Frontal cortex (tissue), 4 donors: ENCODE measurements around the gene CFAP68. TPM values are rescaled to one million over a fixed set of nuclear protein-coding genes. Genes with fewer than 3 reads are reported as not detected.
"Not testable (repeated sequence)": the region's sequence is repeated elsewhere in the genome, so short reads cannot be mapped to it uniquely, and the experiment has no call there.

Source experiments
- DNase-seq, 2 donors: peaks; one replicate each; pipeline ENCODE4 v3.0.0; 2012; ENCODE audit warnings: low spot score in 2 of 2
- FAIRE-seq: peaks from 2 replicates; lab custom pipeline; 2012; peaks lifted over from hg19 to GRCh38; lab: Jason Lieb, UNC
- total RNA-seq: library from RNA; depleted of rRNA; stranded (reverse); fragments of >200 nt; gene quantifications from one replicate; pipeline ENCODE4 v1.2.3, GENCODE V29; 2014
- donor health status: control.
- donor health status: control.
- donor health status: control.

The CFAP68 gene
- total RNA-seq, 1 donor from 2014 or later: 15.1 TPM

DNA sequence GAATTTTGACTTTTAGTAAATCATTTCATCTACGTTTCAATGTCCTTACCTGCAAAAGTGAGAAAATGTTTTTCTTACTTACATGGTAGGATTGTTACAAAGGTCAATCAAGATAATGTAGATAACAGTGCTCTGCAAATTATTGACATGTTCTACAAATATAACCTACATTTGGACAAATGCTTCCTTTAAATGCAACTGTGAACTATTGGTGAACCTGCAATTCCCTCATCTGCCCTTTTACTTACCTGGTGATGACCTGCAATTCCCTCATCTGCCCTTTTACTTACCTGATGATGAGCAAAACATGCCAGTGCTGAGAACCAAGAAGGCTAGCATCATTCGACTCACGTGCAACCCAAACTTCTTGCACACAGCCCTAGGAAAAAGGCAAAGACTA, 19.1 kb upstream of the CFAP68 start:
- DNase-seq (no peak), FAIRE-seq (no peak)

DNA sequence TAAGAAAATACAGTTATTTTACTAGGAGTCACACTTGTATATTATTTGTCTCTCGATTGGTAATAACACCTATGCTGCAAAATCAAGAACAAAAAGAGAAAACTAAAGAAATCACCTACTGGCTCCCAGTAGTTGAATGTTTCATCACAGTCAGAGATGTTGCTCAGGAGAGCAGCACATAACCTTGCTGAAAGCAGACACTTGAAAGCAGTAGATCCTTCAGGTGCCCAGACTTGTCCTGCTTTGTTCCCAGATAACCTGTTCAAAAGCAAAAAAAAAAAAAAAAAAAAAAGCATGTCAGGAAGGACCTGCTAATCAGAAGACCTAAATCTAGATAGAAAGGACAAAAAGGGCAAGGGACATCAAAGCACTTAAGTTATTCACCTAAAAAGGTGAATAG, 9.2 kb upstream of the CFAP68 start:
- DNase-seq (no peak), FAIRE-seq (no peak)

DNA sequence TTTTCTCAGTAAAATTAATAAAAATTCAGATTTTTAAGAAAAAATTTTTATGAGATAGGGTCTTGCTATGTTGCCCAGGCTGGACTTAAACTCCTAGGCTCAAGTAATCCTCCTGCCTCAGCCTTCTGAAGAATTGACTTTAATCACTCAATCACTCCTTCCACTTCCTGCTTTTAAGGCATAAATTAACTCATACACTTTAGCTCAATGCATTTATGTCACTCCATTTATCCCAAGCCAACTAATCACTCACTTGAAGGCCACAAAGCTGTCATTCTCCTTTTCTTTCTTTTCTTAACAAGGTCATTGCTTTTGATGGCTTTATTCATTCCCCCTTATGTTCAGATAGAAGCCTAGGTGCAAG, 8.8 kb upstream of the CFAP68 start:
- DNase-seq (no peak), FAIRE-seq (no peak)

DNA sequence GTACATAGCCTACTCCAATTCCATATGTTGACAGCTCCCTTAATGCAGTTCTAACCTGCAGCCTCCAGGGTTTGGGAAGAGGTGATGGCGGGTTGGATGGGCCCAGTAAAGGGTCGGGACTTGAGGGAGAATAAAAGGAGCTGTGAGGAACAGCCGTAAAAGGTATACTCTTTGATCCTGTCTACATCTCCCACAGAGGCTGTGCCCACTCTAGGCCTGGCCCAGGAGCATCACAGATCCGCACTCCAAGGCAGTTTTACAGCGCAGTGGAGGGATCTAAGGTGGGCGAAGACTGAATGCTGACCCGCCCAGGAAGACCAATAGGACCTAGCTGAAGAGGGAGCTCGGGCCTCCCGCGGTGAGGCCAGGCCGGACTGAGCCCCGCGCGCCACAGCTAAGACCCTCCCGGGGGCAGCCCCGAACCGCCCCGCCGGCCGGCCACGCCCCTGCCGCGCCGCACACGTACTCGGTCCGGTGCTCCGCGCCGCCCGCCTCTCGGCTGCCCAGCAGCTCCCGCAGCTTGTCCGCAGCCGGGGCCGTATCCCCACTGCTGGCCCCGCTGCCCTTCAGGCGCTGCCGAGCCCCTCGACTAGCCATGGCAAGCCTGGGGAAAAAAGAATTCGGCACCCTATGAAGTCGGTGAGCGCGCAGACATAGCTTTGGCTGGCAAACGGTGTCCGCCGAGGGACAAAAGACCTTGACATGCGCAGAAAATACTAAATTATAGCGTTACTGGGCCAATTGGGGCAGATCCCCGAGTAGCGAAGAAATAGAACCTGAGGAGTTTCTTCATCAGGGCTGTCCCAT, 8.3 kb upstream of the CFAP68 start, which contains the start of gene ALG9:
TSS of gene ALG9 (minus strand) at position 696 of the 807 bp plus-strand sequence. CDS start at position 597, 99 bp downstream.
- FAIRE-seq (no peak), DNase-seq (peak; percentile 80 to 84)

DNA sequence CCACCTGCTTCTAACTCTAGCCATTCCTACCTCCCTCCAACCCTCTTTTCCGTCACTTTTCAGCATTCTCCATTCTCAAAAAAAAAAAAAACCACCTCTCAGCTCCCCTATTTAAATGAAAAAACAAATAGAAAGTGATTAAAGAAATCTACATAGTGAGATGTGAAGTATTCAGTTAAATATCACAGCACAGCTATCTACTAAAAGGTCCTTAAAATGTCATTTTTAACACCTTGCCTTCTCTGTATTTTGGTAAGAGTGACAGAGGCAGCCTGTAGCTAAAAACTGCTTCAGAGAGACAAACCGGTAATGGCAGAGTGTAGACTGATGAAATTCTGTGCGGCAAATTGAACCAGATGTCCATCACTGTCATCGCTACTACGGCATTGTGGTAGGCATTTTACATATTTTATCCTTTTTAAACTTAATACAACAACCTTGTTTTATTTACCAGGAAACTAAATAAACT, 7.6 kb upstream of the CFAP68 start:
- DNase-seq (peak in 1 of 2 donors; percentile 45), FAIRE-seq (no peak)

DNA sequence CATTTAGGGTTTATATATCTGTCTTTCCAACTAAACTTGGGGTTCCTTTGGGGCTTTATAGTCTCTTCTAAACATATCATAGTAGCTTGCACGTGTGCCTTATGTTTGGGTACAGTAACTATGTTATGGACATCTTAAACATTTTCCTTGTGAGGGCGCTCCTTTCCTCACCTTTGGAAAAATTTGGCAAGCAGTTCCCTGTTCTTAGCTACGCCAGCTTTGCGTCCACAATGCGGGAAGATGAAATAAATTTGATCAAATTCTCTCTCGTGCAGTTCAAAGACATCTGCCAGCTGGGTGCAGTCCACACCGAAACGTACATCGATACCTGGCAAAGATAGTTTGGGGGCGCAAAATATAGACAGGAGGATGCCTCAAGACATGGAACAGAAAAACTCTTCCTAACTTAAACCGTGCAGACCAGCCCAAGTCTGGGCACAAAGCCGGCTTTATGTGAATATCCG, 924 bp upstream of the CFAP68 start:
- no peak for DNase-seq

DNA sequence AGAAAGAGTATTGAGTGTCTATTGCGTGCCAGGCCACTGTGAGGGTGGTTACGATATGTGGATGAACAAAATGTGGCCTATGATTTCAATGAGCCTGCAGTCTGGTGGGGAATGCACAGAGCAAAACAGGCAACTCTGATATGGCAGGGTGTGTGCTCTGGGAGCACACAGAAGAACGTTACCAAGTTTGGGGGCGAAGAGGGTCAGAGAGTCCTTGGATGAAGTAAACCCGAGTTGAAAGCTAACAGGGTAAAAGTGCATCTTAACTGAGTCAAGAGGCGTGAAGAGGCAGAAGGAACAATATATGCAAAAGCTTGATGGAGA, 258 bp downstream of the CFAP68 start:
- no peak for DNase-seq
- no peak for FAIRE-seq

More for the DNA sequence above, 924 bp upstream of the CFAP68 start:
- FAIRE-seq: no peak

DNA sequence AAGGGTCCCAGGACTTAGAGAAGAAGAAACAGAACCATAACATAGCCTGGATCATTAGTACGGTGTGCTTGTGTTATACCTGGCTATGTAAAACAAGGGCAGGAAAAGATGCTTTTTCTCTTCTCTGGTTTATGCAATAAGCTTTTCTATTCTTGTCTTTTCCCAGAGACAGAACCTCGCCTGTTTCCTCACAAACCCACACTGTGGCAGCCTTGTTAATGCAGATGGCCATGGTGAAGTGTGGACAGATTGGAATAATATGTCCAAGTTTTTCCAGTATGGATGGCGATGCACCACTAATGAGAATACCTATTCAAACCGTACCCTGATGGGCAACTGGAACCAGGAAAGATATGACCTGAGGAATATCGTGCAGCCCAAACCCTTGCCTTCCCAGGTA, 2.9 kb downstream of the CFAP68 start:
- DNase-seq (no peak), FAIRE-seq (no peak)

DNA sequence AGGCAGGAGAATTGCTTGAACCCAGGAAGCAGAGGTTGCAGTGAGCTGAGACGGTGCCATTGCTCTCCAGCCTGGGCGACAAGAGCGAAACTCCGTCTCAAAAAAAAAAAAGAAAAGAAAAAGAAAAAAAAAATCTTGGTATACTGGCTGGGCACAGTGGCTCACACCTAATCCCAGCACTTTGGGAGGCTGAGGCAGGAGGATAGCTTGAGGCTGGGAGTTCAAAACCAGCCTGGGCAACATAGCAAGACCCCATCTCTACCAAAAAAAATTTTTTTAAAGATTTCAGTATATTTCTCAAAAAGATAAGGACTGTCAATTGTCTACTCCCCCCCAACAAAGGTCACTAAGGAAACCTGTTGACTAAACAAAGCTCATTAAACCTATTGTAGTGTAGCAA, 5.7 kb downstream of the CFAP68 start:
- not testable (repeated sequence) for DNase-seq, FAIRE-seq

DNA sequence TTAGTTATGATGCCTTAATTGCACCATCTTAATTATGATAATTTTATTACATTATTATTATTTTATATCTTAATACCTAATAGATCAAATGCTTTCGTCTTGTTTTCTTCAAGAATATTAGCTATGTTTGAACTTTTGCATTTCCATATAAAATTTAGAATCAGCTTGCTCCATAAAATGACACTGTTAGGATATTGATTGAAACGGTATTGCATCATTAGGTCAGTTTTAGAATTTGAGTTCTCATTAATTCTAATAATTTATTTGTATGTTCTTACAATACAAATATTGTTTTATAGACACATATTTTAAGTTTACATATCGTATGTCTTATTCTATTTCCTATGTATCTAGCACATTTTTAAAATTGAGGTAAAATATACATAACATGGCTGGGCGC, 6.7 kb downstream of the CFAP68 start:
- DNase-seq (no peak), FAIRE-seq (peak; percentile 59)

DNA sequence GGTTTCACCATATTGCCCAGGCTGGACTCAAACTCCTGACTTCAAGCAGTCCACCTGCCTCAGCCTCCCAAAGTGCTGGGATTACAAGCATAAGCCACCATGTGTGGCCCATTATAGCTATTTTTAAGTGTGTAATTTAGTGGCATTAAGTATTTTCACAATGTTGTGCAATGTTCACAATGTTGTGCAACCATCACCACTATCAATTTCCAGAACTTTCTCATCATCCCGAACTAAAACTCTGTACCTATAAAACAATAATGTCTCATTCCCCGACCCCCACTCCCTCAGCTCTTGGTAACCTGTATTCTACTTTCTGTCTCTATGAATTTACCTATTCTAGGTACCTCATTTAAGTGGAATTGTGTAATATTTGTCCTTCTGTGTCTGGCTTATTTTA, 7.5 kb downstream of the CFAP68 start:
- no peak for DNase-seq
- FAIRE-seq: no peak

DNA sequence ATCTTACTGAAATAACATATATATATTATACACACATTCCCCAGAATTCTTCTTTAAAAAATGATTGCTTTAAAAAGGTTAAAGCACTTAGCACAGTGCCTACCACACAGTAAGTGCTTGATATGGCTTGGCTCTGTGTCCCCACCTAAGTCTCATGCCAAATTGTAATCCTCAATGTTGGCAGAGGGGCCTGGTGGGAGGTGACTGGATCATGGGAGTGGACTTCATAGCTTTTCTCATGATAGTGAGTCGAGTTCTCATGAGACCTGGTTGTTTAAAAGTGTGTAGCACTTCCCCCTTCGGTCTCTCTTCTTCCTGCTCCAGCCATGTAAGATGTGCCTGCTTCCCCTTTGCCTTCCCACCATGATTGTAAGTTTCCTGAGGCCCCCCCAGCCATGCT, 26.1 kb downstream of the CFAP68 start:
- DNase-seq (no peak), FAIRE-seq (no peak)

DNA sequence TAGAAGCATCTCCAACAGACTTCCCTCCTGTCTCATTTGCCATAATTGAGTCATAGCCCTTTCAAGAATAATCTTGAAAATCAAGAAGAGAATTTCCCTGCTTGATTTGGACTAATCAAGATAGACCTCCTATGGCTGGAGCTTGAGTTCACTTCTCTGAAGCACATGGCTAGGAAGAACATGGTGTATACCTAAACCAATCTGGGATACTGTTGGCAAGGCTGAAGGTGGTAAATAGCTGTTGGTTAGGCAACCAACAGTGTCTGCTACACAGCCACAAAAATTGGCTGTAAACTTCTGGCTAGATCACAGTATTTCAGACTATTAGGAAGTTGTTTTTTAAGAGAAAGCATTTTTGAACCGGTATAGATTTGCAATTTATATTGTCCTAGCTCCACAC, 27.3 kb downstream of the CFAP68 start:
- DNase-seq (no peak), FAIRE-seq (no peak)

DNA sequence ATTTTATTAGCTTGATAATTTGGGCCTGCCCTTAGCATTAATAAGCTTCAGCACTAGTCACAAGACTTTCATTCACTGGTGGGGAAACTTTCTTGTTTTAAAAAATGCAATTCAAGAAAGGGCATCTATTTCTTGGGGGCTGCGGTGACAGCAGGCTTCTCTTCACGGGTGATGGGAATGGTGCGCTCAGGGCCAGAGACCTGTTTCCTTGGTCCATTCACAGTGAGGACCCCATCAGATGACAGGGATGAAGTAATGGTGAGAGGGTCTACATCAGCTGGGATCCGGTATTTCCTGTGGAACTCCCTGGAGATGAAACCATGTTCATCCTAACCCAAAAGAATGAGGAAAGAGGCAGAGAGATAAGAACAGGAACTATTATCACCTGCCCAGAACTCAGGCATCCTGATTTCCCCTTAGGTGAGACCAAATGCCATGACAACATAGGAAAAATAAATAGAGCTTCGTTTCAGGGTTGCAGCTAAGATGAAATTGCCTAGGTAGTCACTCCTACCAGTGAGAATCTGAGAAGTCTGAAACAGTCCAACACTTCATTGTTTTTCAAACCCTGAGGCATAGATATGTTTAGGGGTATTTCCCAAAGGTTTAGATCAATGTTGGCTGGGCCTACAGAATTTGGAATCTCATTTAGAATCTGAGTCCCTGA, 29.4 kb downstream of the CFAP68 start:
- FAIRE-seq (no peak), DNase-seq (no peak)

DNA sequence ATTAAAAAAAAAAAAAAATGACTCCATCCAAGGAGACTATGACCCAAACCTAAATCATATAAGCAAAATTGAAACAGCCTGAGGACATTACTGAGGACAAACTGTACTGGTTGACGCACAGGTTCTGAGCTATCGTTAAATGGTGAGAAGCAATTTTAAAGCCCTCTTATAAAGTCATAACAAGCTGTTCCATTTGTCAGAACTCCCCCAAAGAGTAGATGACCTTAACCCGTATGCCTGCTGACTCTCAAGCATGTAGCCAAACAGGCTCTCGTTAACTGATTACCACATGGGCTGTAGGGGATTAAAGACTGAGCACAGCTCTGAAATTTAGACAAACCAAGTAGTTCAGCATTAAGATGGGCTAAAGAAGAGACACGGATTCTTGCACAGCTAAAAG, 30.0 kb downstream of the CFAP68 start:
- no peak for FAIRE-seq

DNA sequence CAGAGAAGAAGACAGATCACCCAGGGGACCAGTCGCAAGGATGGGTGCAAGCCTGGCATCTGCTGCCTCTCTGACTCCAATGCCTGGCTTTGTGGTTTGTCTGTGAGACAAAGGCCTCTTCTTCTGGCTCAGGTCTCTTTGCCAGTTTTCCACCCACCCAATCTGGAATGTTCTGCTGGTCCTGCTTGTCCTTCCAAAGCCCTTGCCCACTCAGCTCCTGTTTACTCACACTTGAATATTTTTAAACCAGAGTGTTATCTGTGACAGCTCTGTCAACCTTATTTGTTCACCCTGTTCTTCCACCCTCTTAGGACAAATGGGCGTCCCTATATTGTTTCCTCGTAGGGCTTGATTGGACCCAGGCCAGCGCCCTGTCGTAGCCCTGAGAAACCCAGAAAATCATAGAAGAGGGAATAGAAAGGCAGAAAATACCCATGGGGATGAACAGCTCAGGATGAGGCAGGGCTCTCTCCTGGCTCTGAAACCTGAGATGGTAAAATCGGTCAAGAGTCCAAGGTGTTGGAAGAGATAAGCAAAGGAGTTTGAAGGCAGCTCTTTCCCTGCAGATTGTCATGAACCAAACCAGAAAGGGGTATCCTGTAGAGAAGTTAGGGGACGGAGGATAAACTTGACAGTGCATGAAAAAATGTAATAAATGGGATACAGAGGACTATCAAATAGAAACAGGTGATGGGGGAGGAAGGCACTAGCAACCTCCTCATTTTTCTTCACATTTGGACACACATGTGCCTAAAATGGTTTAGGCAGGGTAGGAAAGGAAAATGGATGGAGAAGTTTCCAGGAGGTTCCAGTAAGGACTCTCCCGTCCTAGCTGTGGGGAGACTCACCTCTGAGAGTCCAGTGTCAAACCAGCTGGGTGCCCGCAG, 31.6 kb downstream of the CFAP68 start:
- DNase-seq: peak in 1 of 2 donors; percentile 61
- peak; percentile 23 for FAIRE-seq

More for the DNA sequence above, 30.0 kb downstream of the CFAP68 start:
- DNase-seq: no peak

DNA sequence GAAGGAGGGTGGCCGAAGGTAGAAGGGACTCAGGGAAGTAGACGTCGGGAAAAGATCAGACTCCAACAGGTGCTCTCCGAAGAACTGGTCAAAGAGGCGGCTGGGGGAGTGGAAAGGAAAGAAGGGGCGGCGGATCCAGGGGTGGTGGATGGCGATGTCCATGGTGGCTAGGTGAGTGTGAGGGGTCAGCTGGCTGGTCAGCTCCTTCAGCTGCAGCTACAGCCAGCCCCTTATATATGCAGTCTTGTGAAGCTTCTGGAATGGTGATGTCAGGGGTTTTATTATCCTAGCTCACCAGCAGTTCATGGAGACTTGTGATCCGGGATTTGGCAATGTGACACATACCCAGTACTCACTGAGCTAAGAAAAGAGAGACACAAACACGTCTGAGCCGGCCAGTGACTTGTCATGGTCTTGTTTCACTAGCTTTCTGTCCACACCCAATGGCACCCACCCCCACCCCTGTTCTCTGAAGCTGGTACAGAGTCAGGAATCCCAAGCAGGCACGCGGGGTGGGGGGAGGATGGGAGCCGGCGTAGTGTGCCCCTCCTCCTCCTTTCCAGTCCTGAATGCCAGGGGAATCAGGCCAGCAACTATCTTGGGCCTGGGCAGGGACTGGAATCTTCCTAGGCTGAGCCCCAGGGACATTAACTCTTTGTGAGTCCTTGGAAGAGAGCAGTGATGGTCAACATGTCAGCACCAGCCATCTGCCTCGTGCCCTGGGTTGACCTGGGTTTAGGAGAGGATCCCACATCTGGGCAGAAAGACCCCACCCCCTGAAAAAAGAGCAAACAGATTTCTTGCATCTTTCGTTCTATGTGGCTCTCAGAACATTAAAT, 32.4 kb downstream of the CFAP68 start, which contains the start of gene CRYAB:
TSS of gene CRYAB (minus strand) at position 208 of the 839 bp plus-strand sequence. CDS start at position 162, 46 bp downstream.
- peak; percentile 50 for FAIRE-seq
- peak; percentile 61 for DNase-seq

DNA sequence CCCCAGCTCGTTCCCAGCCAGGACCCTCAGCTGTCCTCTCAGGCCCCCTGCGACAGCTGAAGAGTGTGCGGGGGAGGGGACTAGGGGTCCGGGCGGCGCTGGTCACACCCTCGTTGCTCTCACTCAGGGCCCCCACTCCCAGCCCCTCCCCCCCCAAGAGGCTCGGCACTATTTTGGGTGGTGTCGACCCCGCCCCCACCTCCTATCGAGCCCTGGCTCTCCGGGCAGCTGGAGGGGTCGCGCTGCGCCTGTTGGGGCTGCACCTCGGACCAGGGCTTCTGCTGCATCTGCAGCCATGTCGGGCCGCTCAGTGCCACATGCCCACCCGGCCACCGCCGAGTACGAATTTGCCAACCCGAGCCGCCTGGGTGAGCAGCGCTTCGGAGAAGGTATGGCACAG, 33.2 kb downstream of the CFAP68 start, which contains the start of gene HSPB2:
TSS of gene HSPB2 (plus strand) at position 200 of the 400 bp plus-strand sequence. CDS start at position 296, 96 bp downstream.
- FAIRE-seq: no peak

More for the DNA sequence above, 33.2 kb downstream of the CFAP68 start, which contains the start of gene HSPB2:
- no peak for DNase-seq
